Fibroblast of pulmonary artery (primary cell): ENCODE data around the gene UBE2Q2.

Experiments
- DNase-seq: peaks from one replicate; pipeline ENCODE4 v3.0.0-alpha.2; 2010; ENCODE audit warnings: low read depth
- H3K4me3 ChIP-seq: replicated peaks from 2 replicates; pipeline ENCODE4 v1.5.1; 2011; ENCODE audit warnings: low read depth, mild to moderate bottlenecking, control low read depth, low read length, moderate library complexity
- TF ChIP-seq, protein P1 (sequence below): IDR thresholded peaks from 2 replicates; pipeline ENCODE4 v1.5.1; 2011; ENCODE audit warnings: mild to moderate bottlenecking, control low read depth, low read length, inconsistent platforms; ENCODE audit errors: missing control alignments

Gene UBE2Q2

DNA sequence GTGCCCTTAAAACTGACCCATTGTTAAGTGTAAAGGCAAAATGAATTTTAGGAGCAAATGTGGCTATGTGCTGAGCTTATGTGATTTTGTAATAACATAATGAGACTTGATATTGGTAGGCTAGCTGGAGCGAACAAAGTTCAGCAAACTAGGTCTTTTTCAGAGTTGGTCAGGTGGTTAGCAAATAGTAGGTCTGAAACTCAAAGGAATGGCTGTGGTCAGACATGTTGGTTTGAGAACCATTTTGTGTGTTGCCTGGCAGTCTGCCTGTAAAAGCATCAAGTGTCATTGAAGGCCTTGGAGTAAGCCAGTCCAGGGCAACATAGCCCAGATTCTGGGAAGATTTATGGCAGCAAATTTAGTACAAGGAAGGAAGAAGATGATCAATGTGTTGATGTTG lies 76.8 kb downstream of the UBE2Q2 start:
- no peak for DNase-seq
- H3K4me3 ChIP-seq = no peak overlapping the region
- TF ChIP-seq, protein P1, sequence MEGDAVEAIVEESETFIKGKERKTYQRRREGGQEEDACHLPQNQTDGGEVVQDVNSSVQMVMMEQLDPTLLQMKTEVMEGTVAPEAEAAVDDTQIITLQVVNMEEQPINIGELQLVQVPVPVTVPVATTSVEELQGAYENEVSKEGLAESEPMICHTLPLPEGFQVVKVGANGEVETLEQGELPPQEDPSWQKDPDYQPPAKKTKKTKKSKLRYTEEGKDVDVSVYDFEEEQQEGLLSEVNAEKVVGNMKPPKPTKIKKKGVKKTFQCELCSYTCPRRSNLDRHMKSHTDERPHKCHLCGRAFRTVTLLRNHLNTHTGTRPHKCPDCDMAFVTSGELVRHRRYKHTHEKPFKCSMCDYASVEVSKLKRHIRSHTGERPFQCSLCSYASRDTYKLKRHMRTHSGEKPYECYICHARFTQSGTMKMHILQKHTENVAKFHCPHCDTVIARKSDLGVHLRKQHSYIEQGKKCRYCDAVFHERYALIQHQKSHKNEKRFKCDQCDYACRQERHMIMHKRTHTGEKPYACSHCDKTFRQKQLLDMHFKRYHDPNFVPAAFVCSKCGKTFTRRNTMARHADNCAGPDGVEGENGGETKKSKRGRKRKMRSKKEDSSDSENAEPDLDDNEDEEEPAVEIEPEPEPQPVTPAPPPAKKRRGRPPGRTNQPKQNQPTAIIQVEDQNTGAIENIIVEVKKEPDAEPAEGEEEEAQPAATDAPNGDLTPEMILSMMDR = no peak

DNA sequence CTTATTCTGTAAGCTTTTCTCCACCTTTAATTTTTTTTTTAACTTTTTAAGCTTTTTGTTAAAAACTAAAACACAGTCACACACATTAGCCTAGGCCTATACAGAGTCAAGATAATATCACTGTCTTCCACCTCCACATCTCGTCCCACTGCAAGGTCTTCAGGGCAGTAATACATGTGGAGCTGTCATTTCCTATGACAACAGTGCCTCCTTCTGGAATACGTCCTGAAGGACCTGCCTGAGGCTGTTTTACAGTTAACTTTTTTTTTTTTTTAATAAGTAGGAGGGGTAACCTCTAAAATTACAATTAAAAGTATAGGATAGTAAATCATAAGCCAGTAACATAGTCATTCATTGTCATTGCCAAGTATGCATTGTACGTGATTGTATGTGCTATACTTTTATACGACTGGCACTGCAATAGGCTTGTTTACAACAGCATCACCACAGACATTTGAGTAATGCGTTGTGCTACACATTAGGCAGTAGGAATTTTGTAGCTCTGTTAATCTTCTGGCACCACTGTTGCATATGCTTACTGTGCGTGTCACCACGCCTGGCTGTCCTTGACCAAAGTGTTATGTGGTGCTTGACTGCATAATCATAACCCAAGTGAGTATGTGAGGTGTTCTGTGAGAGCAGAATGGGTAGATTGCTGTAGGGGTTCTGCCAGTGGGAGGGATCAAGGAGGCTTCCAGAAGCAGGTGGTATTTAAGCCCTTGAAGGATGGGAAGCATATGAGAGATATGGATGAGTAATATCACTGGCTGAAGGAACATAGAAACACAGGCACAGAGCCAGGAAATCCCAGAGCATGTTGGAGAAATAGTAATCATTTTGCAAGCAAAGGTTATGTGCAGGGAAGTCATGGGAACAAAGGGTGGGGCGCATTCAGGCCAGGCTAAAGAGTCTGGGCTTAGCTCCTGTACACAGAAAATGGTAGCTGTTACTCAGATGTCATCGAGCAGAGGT lies 78.8 kb downstream of the UBE2Q2 start:
- TF ChIP-seq, protein P1 = peak; percentile 50
- no peak overlapping the region for H3K4me3 ChIP-seq
- DNase-seq = peak; percentile 87

DNA sequence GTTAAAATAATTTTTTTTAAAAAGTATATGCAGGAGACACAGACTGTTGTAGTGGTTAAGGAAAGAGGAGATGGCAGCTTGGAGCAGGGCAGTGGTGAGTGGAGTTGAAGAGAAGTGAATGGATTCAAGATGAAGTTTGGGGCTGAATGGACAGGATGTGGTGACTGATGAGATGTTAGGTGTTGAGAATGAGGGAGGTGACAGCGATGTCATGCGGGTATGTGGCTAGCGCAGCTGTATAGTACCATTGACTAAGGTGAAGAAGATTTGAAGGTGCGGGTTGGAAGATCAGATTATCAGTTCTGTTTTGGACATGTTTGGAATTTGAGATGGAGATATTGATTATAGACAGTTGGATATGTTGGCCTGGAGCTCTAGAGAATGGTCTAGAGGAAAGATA lies 80.5 kb downstream of the UBE2Q2 start:
- DNase-seq = no peak
- TF ChIP-seq, protein P1 = no peak

GRCh38 chr15:75924576-75924975 lies 81.3 kb downstream of the UBE2Q2 start:
- TF ChIP-seq, protein P1 = no peak
- DNase-seq = no peak

More for the DNA sequence above, 80.5 kb downstream of the UBE2Q2 start:
- no peak overlapping the region for H3K4me3 ChIP-seq

DNA sequence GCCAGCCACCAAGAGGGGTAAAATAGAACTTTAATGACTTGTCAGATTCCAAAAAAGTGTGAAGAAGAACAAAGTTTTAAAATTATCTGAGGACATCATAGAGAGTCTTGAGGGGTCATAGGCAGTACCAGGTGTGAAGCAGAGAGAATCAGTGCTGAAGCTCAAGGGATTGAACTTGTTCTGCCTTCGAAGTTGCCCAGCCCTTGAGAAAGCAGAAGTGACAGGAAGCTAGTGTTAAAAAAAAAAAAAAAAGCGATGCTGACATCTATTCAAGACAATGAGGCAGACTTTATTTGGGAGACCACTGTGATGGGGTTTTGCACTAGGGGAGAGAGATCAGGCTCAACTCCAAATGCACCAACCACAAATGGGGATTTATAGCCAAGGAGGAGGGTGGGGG lies 82.2 kb downstream of the UBE2Q2 start:
- DNase-seq = no peak
- no peak overlapping the region for H3K4me3 ChIP-seq
- TF ChIP-seq, protein P1 = no peak

More at GRCh38 chr15:75924576-75924975, 81.3 kb downstream of the UBE2Q2 start:
- no peak overlapping the region for H3K4me3 ChIP-seq

DNA sequence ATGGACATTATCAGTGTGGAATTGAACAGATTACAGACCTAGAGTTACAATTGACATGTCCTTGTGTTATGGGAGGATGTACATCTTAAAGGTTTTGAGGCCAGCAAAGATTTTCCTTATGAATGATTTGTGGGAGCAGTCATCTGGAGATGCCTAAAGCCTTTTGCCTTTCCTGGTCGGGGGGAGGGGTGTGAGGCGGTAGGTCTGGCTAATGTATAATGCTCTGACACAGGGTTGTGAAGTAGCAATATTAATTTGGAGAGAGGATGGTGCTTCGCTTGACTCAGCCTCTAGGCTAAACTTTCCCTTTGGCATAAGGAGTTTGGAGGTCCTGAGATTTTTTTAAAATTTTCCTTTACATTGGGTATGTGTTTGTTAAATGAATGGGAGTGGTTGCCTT lies 83.7 kb downstream of the UBE2Q2 start:
- no peak for DNase-seq
- H3K4me3 ChIP-seq = no peak overlapping the region
- TF ChIP-seq, protein P1 = no peak
